COLO829 (cell line): Measurements from ENCODE around the gene SPATA31E1.
"Not testable (repeated sequence)": the region's sequence is repeated elsewhere in the genome, so short reads cannot be mapped to it uniquely, and the experiment has no call there.

Experiments used
- DNase-seq: peaks from one replicate; pipeline ENCODE4 v3.0.0; 2012; ENCODE audit warnings: low spot score

Gene SPATA31E1

DNA sequence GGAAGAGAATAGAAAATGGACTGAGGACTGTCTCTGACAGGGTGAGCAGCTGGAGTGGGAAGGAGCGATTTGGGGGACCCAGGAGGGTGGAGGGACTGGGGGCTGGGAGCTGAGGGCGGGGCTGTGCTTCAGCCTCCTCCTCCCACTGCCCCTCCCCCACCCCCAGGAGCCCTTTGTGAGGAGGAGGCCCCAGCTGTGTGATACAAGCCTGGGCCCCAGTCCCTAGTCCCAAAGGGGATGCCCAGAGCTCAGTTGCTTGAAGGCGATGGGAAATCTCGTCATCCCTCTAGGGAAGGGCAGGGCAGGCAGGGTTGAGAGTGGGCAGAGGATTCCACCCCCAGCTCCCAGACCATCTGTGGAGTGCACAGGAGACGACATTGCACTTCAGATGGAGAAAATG is at the start of gene SPATA31E1:
Gene SPATA31E1 (plus strand): TSS at position 251 of the 400 bp plus-strand sequence. CDS start 15 bp downstream, at position 266.
- no peak for DNase-seq

DNA sequence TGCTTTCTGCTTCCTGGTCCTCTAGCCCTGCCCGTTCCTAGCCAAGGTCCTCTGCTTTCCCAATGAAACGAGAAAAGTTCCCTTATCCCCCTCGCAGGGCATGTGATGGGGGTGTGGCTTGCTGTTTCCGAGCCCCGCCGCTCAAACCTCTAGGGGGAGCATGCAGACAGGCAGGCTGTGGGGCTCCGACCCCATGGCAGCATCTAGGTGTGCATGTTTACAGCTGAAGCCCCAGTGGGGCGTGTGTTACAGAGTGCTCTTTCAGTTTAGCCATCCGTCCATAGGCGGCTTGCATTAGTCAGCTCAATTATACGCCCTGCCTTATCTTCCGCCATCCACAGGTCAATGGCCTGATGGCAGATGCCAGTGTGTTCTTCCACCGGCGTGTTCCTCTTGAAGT is 48.3 kb upstream of the SPATA31E1 start:
- no peak for DNase-seq

DNA sequence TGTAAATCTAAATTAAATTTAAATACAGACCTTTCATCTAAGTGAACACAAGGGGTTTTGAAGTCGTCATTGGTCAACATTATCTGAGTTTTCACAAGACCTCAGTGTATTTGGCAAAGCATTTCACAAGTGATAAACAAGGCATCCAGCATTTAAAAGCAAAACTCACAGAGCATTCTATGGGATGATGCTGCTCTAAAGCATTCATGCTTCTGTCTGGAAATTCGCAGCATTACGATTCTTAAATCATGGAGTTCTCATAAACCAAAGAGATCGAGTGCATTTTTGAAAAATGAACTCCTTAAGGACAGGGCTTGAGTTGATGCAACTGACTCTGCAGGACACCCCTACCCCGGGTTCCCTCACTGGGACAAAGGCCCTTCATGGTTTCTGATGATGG is 46.1 kb upstream of the SPATA31E1 start:
- DNase-seq = no peak

DNA sequence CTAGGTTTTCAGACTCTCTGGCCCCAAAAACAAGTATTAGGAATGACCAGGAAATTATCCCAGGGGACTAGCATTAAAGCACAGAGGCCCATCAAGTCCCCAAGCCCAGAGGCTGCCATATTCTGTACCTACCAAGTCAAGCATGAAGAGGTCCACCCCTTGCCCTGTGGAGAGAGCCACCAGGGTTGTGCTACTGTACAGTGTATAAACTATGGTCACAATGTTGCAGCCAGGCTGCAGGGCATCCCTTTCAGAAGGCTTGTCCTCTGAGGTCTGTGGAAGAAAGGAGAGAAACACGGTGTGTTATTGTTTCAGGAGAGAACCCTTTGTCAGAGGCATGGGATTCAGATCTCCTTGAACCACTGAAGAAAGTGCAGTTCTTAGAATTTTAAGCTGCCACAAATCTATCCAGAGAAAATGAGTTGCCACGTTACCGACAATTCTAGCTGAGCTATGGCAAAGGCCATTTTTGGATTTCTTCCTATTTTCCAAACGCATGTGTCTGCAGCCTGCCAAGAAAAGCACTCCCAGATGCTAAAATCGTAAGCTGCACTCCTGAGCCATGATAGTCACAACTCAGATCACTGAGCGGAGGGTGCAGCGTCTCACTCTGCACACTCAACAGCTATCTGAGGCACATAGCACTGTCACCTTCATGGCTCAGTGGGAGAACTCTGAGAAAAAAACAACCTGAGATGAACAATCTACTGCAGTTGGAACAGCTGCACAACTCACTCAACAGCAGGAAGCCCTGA is 45.5 kb upstream of the SPATA31E1 start:
- no peak for DNase-seq

DNA sequence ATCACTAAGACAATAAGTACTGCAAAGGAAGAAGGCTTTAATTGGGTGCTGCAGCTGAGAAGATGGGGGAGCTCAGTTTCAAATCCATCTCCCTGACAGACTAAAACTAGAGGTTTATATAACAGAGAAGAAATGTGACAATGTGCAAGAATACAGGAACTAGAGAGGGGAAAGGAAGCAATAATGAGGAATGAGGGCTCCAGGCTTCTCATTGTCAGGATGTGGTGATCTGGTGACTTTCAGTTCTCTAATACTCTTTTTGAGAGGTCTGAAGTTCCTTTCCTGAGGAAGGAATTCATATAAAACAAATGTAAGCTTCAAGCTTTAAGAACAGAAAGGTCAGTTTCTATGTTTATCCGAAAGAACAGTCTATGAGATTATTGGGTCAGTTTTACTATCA is 42.5 kb upstream of the SPATA31E1 start:
- no peak for DNase-seq

DNA sequence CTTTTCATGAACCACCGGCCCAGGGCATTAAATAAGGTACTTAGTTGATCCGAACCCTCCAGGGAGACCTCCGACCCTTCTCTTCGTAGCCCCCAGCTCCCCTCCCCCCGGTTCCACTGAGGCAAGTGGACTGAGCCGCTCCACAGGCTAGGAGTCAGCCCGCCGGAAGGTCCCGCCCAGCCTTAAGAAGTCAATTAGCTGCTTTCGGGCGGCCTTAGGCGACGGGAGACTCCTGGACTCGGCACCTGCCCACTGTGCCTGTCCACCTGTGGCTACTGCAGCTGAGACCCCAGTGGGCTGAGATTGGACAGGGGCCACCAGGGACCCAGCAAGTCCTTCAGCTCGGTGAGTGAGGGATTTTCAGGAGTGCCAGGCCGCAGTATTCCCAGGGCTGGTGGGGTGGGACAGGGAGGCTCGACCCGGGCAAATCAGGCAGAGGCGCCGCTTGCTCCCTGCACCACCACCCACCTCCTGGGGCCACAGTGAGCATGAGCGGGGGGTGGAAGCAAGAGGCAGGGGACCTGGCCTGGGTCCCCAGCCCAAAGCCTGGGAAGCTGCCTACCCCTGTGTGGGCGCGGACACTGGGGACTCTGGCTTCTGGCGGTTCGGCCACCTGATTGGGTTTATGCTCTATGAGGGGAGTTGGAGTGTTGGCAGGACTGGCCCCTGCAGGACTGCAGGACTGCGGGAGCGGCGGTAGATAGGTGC is 39.6 kb upstream of the SPATA31E1 start:
- DNase-seq = no peak

DNA sequence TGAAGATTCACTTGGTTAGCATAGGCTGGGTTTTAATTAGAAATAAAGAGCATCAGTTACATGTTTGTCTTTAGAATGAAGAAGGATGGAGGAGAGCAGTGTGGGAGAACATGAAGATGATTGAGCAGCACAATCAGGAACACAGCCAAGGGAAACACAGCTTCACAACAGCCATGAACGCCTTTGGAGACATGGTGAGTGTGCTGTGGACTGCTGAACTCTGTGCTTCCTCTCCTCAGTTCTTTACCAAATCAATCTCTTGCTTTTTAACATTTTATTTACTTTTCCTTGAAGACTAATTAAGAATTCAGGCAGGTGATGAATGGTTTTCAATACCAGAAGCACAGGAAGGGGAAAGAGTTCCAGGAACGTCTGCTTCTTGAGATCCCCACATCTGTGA is 38.2 kb upstream of the SPATA31E1 start:
- no peak for DNase-seq

DNA sequence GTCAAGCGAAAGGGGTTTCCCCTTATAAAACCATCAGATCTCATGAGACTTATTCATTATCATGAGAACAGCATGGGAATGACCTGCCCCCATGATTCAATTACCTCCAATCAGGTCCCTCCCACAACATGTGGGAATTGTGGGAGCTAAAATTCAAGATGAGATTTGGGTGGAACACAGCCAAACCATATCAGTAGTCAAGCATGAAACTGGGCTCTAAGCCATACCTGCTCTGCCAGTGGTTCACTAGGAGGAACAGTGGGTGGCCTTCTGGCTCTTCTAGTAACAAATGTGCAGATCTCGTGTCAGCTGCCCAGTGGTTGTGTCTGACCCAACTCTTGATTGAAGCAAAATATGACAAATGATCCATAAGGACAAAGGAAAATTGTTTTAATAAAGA is 34.9 kb upstream of the SPATA31E1 start:
- not testable (repeated sequence) for DNase-seq

DNA sequence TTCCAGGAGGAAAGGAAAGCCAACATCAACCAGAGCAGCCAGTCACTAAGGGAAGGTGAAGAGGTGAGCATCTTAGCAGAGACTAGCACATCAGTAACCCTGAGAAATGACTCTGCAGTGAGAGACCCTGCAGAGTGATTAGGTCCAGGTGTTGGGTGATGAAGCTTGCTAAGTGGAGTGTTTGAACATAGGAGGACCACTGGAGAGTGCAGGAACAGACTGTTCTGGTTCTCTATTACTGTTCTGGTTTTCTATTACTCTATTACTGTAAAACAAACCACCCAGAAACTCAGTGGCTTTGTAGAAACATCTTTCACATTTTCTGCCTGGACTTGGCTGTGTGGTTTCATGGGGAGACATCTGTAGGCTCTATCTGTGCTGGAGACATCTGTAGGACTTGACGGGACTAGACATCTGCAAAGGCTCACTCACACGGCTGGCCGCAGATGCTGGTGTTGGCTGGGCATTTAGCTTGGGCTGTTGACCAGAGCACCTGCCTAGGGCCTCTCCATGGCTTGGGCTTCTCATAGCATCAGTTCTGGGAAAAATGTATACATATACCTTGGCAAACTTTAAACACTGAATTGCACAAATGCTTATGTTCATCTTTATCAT is 33.4 kb upstream of the SPATA31E1 start:
- no peak for DNase-seq

DNA sequence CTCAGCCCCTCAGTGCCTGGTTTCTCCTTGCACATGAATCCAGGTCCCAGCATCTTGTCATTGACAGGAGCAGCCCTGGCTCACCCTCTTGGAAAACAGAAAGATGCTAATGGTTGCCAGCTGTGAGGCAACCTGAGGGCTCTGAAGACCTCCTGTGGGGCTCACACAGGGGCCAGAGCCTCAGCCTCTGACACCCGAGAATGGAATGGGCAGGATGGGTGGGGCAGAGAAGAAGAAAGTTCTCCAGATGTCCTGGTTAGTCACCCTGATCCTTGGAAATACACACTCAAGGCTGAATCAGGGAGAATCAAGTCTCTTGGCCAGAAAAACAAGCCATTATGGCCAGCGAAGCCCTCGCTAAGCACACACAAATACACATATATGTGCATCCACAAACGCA is 32.3 kb upstream of the SPATA31E1 start:
- no peak for DNase-seq

DNA sequence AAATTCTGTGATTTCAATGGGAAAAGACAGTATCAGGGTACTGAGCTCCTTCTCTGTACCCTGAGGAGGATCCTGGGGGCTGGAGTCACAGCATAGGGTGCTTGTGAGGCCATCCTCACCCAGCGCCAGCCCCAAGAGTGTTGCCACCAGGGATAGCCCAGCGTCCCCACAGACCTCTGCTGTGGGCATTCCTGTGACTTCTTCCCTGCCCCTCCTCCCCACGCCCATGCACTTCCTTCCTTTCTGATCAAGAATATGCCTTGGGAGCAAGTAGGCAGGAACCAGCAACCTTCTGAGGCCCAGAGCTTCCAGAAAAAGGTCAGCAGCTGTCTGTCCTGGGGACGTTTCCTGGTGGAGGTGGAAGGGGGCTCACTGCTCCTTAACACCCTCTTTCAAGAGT is 31.5 kb upstream of the SPATA31E1 start:
- DNase-seq = not testable (repeated sequence)

DNA sequence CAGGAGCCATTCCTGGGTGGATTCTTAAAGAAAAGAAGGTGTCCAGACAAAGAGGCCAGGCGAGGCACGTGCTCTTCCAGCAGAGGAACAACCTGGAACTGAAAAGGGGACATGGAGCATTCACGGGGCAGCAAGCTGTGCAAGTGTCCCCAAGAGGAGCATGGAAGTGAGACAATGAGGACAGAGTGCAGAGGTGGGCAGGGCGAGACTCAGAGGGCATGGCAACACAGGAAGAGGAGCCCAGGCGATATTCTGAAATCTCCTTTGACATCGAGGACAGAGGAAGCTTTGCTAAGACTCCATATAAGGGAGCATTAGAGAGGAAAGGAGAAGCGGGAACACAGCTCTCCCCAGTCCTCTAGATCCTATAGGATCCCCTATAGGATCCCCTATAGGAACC is 29.4 kb upstream of the SPATA31E1 start:
- DNase-seq = no peak

DNA sequence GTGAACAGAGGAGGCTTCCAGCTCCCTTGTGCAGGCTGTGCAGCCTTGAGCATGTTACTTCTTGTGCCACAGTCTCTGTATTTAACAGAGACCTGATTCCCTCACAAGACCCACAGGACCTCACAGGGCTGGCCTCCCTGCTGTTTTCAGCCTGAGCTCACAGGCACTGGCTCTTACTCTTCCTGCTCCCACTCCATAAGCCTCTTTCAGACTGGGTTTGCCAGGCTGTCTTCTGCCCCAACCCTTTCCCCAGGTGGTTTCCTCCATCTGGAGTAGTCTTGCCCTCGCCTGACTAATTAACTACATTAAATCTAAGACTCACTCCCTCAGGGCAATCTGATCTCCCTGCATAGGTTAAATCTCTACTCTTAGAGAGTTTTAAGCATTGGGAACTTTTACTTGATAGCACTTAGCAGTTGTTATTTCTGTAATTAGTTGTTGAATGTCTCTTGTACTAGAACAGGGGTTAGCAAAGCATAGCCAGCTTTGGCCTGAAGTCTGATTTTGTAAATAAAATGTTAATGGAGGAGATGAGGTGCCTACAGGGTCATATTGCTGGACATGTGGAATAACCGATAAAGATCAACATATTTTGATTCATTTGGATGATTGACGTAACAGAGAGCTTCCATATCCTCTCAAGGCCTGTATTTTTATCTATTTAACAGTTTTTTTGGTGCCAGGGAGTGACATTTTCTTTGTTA is 28.6 kb upstream of the SPATA31E1 start:
- DNase-seq = no peak

DNA sequence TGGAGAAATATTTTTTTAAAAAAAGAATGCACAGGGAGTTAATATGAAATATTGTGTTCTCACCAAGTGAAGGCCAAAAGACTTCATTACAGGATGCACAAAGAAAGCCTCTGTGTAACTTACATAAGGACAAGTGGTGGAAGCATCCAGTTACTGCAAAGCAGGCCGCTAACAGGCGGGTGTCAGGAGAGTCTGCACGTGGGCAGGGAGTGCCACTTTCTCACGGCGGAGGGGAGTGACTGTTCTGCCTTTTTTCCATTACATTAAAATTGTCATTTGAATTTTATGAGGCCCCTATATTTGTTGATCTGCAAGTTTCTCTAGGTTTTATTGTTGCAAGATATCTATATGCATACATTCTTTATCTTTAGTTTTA is 28.1 kb upstream of the SPATA31E1 start:
- no peak for DNase-seq

DNA sequence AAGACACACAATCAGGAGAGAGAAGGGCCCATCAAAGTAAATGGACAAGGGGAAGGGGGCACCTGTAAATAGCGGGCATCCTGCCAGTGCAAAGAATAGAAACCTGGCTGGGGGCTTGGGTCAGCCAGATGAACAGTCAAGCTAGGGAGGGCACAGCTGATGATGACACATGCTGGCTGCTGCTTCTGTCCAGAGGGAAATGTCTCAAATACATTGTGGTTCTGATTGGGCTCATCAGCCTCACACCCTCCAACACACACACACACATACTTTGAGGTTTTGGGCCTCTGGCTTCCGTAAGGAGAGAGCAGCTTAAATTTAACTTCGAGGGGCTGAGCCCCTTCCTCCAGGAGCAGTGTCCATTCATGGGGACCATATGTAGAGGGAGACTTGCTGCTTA is 27.6 kb upstream of the SPATA31E1 start:
- DNase-seq = no peak

DNA sequence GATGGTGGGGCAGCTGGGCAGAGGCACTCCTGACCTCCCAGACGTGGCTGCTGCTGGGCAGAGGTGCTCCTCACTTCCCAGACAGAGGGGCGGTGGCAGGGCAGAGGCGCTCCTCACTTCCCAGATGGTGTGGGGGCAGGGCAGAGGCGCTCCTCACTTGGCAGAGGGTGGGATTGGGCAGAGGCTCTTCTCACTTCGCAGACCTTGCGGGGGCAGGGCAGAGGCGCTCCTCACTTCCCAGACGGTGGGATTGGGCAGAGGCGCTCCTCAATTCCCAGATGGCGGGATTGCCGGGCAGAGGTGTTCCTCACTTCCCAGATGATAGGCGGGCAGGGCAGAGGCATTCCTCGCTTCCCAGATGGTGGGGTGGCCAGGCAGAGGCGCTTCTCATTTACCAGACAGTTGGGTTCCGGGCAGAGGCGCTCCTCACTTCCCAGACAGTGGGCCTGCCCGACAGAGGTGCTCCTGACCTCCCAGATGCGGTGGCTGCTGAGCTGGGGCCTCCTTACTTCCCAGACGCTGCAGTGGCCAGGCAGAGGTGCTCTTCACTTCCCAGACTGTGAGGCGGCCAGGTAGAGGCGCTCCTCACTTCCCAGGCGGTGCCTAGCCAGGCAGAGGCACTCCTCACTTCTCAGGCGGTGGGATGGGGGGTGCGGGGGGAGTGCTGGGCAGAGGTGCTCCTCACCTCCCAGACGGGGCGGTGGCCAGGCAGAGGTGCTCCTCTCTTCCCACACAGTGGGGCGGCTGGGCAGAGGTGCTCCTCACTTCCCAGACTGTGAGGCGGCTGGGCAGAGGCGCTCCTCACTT is 25.3 kb upstream of the SPATA31E1 start:
- DNase-seq = no peak

DNA sequence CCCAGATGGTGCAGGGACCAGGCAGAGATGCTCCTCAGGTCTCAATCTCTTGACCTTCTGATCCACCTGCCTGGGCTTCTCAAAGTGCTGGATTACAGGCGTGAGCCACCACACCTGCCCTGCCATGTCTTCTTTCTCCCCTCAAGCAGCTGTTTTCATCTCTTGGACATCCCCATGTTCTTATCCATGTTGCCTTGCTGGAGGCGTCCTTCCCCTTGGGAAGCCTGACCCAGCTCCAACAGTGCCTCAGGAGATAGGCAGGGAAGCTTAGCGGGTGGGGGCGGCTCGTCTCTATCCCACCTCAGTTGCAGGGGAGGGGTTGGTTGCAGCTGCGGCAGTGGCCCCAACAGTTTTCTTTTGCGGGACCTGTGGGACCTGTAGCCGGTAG is 24.7 kb upstream of the SPATA31E1 start:
- DNase-seq = no peak

DNA sequence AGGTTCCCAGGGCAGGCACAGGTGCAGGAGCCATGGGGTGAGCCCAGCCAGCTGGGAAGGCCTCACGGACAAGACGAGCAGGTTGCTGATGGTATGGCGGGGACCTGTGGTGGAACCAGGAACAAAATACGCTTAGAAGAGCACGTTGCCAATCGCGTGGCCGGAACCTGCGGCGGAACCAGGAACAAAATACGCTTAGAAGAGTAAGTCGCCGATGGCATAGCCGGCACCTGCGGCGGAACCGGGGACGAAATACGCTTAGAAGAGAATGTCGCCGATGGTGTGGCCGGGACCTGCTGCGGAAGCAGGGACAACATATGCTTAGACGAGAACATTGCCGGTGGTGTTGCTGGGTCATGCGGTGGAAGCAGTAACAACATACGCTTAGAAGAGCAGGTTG is 23.5 kb upstream of the SPATA31E1 start:
- no peak for DNase-seq

DNA sequence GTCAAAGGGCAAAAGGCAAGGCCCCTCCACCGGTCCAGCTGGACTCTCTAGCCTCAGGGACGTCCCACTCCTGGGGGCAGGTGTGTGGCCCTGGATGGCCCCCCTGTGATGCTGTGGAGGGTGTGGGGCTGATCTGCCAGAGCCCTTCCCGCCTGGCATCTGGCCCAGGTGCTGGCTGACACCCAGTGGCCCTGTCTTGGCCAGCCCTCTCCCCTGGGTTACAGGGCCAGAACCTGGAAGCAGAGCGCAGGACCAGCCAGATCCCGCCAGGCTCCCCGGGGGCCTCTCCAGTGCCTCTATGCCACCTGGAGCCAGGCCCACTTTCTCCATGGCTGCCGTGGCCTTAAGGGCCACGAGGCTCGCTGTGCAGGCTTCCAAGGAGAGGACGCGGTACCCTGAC is 22.9 kb upstream of the SPATA31E1 start:
- no peak for DNase-seq

DNA sequence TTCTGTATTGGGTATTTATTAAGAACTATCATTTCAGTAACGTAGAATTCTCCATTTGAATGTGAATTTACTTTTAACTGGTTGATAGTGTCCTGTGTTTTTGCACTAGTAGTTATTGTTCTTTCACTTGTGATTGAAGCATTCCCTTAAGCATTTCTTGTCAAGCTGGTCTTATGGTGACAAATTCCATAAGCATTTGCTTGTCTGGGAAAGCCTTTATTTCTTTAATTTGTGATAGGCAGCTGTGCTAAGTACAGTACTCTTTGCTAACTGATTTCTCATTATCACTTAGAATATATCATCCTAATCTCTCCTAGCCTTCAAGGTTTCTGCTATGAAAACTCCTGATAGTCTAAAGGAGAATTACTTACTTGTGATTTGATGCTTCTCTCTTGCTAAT is 21.3 kb upstream of the SPATA31E1 start:
- no peak for DNase-seq

DNA sequence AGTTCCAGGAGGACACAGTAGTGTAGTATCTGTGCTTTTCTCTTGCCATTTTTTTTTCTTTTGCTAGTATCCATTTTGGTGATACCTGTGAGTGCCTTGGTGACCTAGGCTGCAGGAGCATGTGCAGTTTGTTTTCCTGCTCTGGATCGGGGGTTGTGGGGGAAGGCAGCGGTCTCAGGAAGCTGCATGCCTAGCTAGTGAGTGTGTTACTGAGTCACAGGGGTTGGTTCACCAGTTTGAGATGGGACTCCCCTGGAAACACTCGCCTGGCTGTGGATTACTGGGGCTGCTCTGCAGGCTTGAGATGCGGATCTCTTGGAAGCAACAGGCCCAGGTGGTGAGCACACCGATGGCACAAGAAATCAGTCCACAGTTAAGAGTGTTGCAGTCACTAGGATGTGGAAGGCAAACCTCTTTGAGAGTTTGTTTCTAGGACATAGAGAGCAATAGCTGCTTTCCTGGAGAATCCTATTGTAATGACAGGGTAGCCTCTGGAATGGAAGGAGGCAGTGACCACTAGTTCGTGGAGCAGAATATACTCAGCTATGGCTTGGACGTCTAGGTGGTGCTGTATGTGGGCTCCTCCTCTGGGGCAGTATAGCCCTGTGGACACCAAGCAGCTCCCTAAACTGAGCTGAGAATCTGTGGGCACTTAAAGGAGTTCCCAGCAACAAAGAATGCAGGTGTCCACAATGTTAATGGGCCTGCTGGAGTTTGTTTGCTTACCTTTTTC is 20.0 kb upstream of the SPATA31E1 start:
- no peak for DNase-seq
